HL-60 (cell line): ENCODE measurements around the gene HTR4.

Experiments
- DNase-seq, 2 experiments: peaks; one replicate each; pipeline ENCODE4 v3.0.0-alpha.2; 2010 to 2020; ENCODE audit warnings: low read depth in 1 of 2, low spot score in 1 of 2
- H3K27ac ChIP-seq: fragments of 250-450 bp; sonication (Bioruptor Pico); replicated peaks from 2 replicates; pipeline ENCODE4 v1.5.1; 2020; ENCODE audit warnings: mild to moderate bottlenecking, moderate library complexity
- H3K27me3 ChIP-seq: fragments of 250-450 bp; sonication (Bioruptor Pico); 2 replicates; pipeline ENCODE4 v1.5.1; 2021; ENCODE audit warnings: mild to moderate bottlenecking, moderate library complexity; ENCODE audit not compliant: insufficient read depth, poor library complexity, severe bottlenecking
- H3K4me3 ChIP-seq: replicated peaks from 2 replicates; pipeline ENCODE4 v1.5.1; 2011; ENCODE audit warnings: mild to moderate bottlenecking, control low read depth, low read length; ENCODE audit not compliant: insufficient read depth
- CTCF ChIP-seq: IDR thresholded peaks from one replicate; pipeline ENCODE4 v1.5.1; 2011; ENCODE audit warnings: low read length, control low read depth, inconsistent platforms; ENCODE audit not compliant: insufficient read depth
- GABPA ChIP-seq: IDR thresholded peaks from 2 replicates; pipeline ENCODE4 v1.6.1; 2012; ENCODE audit warnings: low read depth
- POLR2AphosphoS5 ChIP-seq: IDR thresholded peaks from 2 replicates; pipeline ENCODE4 v1.6.1; 2012; ENCODE audit warnings: low read depth
- SPI1 ChIP-seq: IDR thresholded peaks from 2 replicates; pipeline ENCODE4 v1.6.1; 2012; ENCODE audit warnings: low read depth, mild to moderate bottlenecking, borderline replicate concordance
- TF ChIP-seq, protein P1 (sequence below): IDR thresholded peaks from 2 replicates; pipeline ENCODE4 v1.6.1; 2012; ENCODE audit warnings: low read depth; ENCODE audit not compliant: insufficient replicate concordance

Gene HTR4

GRCh38 chr5:148511810-148512347, 142.4 kb downstream of the HTR4 start:
- Histone ChIP-seq H3K4me3 (no peak overlapping the region), H3K27me3 (no peaks in the 10 kb centered on the region), H3K27ac (no peak overlapping the region)
- DNase-seq = no peak
- TF ChIP-seq CTCF = no peak

- no peak for DNase-seq
- no peak for TF ChIP-seq GABPA
- TF ChIP-seq POLR2AphosphoS5 = no peak
- TF ChIP-seq SPI1 = peak; percentile 44; the same call in 1 of the 2 replicates
- TF ChIP-seq, protein P1, sequence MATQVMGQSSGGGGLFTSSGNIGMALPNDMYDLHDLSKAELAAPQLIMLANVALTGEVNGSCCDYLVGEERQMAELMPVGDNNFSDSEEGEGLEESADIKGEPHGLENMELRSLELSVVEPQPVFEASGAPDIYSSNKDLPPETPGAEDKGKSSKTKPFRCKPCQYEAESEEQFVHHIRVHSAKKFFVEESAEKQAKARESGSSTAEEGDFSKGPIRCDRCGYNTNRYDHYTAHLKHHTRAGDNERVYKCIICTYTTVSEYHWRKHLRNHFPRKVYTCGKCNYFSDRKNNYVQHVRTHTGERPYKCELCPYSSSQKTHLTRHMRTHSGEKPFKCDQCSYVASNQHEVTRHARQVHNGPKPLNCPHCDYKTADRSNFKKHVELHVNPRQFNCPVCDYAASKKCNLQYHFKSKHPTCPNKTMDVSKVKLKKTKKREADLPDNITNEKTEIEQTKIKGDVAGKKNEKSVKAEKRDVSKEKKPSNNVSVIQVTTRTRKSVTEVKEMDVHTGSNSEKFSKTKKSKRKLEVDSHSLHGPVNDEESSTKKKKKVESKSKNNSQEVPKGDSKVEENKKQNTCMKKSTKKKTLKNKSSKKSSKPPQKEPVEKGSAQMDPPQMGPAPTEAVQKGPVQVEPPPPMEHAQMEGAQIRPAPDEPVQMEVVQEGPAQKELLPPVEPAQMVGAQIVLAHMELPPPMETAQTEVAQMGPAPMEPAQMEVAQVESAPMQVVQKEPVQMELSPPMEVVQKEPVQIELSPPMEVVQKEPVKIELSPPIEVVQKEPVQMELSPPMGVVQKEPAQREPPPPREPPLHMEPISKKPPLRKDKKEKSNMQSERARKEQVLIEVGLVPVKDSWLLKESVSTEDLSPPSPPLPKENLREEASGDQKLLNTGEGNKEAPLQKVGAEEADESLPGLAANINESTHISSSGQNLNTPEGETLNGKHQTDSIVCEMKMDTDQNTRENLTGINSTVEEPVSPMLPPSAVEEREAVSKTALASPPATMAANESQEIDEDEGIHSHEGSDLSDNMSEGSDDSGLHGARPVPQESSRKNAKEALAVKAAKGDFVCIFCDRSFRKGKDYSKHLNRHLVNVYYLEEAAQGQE = no peak
- TF ChIP-seq CTCF = no peak
- Histone ChIP-seq H3K4me3 (no peak overlapping the region), H3K27ac (no peak overlapping the region), H3K27me3 (no peaks in the 10 kb centered on the region)
Measured at GRCh38 chr5:148509893-148510292, 144.4 kb downstream of the HTR4 start.

DNA sequence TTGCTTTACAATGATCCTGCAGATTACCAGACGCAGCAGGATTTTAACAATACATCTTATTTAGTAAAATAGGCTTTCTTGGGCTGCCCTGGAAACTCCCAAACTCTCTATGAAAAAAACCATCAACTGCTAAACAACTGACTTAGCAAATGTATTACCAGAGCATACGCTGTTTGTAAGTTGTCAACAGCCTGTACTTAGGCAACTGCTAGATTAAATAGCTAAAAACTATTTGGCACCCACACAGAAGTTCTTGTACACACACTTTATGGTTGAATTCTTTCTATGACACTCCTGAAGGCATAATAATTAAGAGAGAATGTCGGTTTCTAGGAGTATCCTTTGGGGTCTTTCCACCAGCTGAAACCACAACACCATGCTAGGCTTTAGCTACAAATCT, 146.7 kb downstream of the HTR4 start:
- Histone ChIP-seq H3K4me3 (no peak overlapping the region), H3K27ac (no peak overlapping the region), H3K27me3 (no peaks in the 10 kb centered on the region)
- TF ChIP-seq CTCF (no peak), POLR2AphosphoS5 (no peak), GABPA (no peak), SPI1 (no peak)
- TF ChIP-seq, protein P1 = no peak
- DNase-seq = no peak

DNA sequence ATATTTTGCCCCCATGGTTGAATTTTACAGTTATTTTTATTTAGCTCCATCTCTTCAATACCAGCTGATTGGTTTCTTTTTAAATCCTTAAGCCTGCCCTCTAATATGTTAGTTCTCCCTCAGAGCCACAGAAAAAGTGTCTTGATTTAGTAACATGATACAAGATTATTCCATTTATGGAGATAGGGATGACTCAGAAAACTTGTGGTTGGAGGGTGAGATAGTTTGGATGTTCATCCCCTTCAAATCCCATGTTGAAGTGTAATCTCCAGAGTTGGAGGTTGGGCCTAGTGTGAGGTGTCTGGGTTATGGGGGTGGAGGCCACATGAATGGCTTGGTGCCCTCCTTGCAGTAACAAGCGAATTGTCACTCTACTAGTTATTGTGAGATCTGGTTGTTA, 154.9 kb downstream of the HTR4 start:
- TF ChIP-seq CTCF (no peak), POLR2AphosphoS5 (no peak), SPI1 (no peak)
- TF ChIP-seq, protein P1 = no peak
- no peak for DNase-seq
- no peak overlapping the region for H3K4me3 ChIP-seq
- H3K27me3 ChIP-seq = no peaks in the 10 kb centered on the region
- H3K27ac ChIP-seq = no peak overlapping the region
